IPS DF 6.9 (cell line): ENCODE results near the gene XAGE1B.
"Not testable (repeated sequence)": the region's sequence is repeated elsewhere in the genome, so short reads cannot be mapped to it uniquely, and the experiment has no call there.

Source experiments
- DNase-seq: peaks from one replicate; pipeline ENCODE4 v3.0.0-alpha.2; 2013; ENCODE audit warnings: low read depth, low spot score
- H3K27ac ChIP-seq: one replicate; pipeline ENCODE4 v1.5.1; 2013; ENCODE audit warnings: low read length, control low read depth
- H3K27me3 ChIP-seq: 2 replicates; pipeline ENCODE4 v1.6.1; 2013; ENCODE audit warnings: mild to moderate bottlenecking, low read length; ENCODE audit not compliant: control insufficient read depth, insufficient read depth
- H3K36me3 ChIP-seq: 2 replicates; pipeline ENCODE4 v1.6.1; 2013; ENCODE audit warnings: low read length; ENCODE audit not compliant: control insufficient read depth, insufficient read depth
- H3K4me1 ChIP-seq: 2 replicates; pipeline ENCODE4 v1.6.1; 2013; ENCODE audit warnings: low read length; ENCODE audit not compliant: control insufficient read depth, insufficient read depth
- H3K4me3 ChIP-seq: 2 replicates; pipeline ENCODE4 v1.5.1; 2013; ENCODE audit warnings: mild to moderate bottlenecking, low read length
- H3K9me3 ChIP-seq: 2 replicates; pipeline ENCODE4 v1.6.1; 2013; ENCODE audit warnings: low read length, inconsistent platforms; ENCODE audit not compliant: control insufficient read depth, insufficient read depth
- WGBS: extraction: QIAGEN DNeasy Blood & Tissue Kit; methylation state at CpG from one replicate; pipeline ENCODE4 v1.1.7; 2013; ENCODE audit warnings: mixed read lengths, missing lambda C conversion rate; ENCODE audit not compliant: insufficient read length, insufficient coverage; 5-methylcytosine and 5-hydroxymethylcytosine counted together

XAGE1B gene

DNA sequence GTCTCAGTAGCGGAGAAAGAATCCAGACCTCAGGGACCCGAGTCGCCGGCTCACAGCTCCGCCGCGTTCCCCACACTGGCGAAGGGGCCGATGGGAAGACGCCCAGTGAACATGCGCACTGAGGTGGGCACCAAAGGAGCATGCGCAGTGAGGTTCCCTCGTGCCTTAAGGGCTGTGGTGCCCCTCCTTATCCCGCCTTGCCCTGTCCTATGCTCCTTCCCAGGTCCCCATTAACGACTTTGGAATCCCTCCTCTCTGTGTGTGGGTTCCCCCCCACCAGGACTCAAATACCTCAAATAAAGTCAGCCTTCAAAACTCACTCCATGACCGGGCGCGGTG lies at the start of gene XAGE1B:
XAGE1B (minus strand) TSS at position 77 of the 339 bp plus-strand sequence. CDS start 1,536 bp downstream, outside the sequence.
- DNase-seq, H3K27ac ChIP-seq, H3K9me3 ChIP-seq, H3K4me1 ChIP-seq, H3K27me3 ChIP-seq, H3K36me3 ChIP-seq, H3K4me3 ChIP-seq: not testable (repeated sequence)
- WGBS: no CpG with 5 or more reads among the region's 18 CpGs

GRCh38 chrX:52563105-52563504 lies 46.2 kb upstream of the XAGE1B start:
- WGBS: no CpG with 5 or more reads among the region's 10 CpGs
- H3K27me3 ChIP-seq: no peaks in the 10 kb centered on the region
- no peaks in the 10 kb centered on the region for H3K4me1 ChIP-seq
- H3K36me3 ChIP-seq: no peaks in the 10 kb centered on the region
- H3K4me3 ChIP-seq: no peak overlapping the region
- no peak for DNase-seq
- no peaks in the 10 kb centered on the region for H3K9me3 ChIP-seq
- no peak overlapping the region for H3K27ac ChIP-seq

DNA sequence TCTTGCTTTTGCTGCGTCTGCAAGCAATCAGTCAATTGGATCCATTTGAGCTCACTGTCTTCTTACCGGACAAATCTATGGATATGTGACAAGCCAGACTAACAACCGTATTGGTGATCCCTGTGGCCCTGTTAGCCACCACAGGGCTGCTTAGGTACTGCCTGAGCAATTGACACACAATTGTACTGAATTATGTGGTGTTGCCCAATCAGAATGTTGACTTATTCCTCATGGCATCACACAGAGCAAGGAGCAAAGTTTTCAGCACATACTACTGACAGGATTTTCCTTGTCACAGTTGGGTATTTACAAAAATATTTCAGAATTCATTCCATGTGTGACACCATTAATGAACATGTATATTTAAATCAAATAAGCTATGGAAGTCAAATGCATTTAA lies 41.3 kb upstream of the XAGE1B start:
- DNase-seq: no peak
- Histone ChIP-seq H3K9me3 (no peaks in the 10 kb centered on the region), H3K36me3 (no peaks in the 10 kb centered on the region), H3K27ac (no peak overlapping the region), H3K27me3 (no peaks in the 10 kb centered on the region), H3K4me1 (no peaks in the 10 kb centered on the region), H3K4me3 (no peak overlapping the region)
- WGBS: no CpG with 5 or more reads among the region's 3 CpGs

DNA sequence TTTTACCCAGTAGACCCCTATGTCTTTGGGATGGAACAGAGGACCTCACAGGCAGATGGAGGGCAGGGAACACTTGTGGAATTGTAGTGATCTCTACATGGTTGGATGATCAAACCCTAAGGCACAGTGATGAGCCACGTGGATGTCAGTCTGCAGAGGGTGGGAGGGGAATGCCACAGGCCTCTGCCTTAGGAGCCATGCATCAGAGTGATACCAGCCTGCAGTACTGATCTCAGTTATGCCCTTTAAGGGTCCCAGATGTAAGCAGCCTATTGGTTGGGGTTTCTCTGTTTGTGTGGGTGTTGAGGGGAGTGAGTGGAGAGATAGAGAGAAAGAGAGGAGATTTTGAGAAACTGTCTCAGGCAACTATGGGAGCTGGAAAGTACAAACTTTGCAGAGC lies 39.9 kb upstream of the XAGE1B start:
- Histone ChIP-seq H3K9me3 (no peaks in the 10 kb centered on the region), H3K27me3 (no peaks in the 10 kb centered on the region), H3K36me3 (no peaks in the 10 kb centered on the region), H3K4me3 (no peak overlapping the region), H3K27ac (no peak overlapping the region), H3K4me1 (no peaks in the 10 kb centered on the region)
- no peak for DNase-seq
- WGBS: no CpG with 5 or more reads among the region's 1 CpG

GRCh38 chrX:52553995-52554642 lies 37.3 kb upstream of the XAGE1B start:
- Histone ChIP-seq H3K36me3 (no peaks in the 10 kb centered on the region), H3K4me1 (no peaks in the 10 kb centered on the region), H3K9me3 (no peaks in the 10 kb centered on the region), H3K27ac (no peak overlapping the region), H3K4me3 (no peak overlapping the region), H3K27me3 (no peaks in the 10 kb centered on the region)
- no peak for DNase-seq

- WGBS: no CpG with 5 or more reads among the region's 3 CpGs
- not testable (repeated sequence) for H3K4me3 ChIP-seq, H3K27me3 ChIP-seq, H3K27ac ChIP-seq, H3K36me3 ChIP-seq, DNase-seq, H3K4me1 ChIP-seq, H3K9me3 ChIP-seq
Observed at GRCh38 chrX:52548769-52549168, 31.9 kb upstream of the XAGE1B start.

DNA sequence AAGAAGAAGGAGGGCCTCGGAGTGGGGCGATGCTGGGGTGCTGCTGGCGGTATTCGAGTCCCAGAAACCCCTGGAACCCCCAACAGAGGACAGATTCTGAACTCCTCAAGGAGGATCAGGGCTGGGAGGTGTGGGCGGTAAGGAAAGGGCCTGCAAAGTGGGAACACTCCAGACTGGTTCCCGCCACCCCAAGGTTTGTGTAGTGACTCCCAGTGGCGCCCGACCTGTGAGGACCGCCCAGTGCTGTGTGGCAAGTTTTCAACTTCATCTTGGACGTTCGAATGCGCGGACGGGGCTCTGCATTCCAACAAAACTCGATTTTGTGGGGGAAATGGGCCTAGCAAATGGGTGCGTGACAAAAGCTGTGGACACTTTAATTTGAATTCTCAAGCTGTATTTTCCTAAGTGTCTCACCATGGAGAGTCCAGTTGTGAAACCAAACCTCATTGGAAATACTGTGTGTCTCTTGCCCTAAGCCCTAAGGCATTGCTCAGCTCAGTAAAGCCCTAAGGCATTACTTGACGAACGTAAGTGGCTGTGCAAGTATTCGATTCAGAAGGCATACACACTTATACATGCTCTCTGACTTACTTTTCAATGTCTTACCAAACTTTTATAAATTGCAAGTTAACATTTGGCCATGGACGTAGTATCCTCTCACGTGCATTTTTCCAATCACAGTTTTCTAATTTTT lies 27.4 kb upstream of the XAGE1B start:
- no peak overlapping the region for H3K27ac ChIP-seq
- no peak overlapping the region for H3K4me3 ChIP-seq
- no peaks in the 10 kb centered on the region for H3K36me3 ChIP-seq
- H3K9me3 ChIP-seq: no peaks in the 10 kb centered on the region
- H3K4me1 ChIP-seq: no peaks in the 10 kb centered on the region
- H3K27me3 ChIP-seq: no peaks in the 10 kb centered on the region
- no CpG with 5 or more reads among the region's 21 CpGs for WGBS
- DNase-seq: no peak

- no peak overlapping the region for H3K27ac ChIP-seq
- no peaks in the 10 kb centered on the region for H3K36me3 ChIP-seq
- H3K27me3 ChIP-seq: no peaks in the 10 kb centered on the region
- no peak for DNase-seq
- no peaks in the 10 kb centered on the region for H3K9me3 ChIP-seq
- no peak overlapping the region for H3K4me3 ChIP-seq
- no peaks in the 10 kb centered on the region for H3K4me1 ChIP-seq
- no CpG with 5 or more reads among the region's 6 CpGs for WGBS
Observed at GRCh38 chrX:52542311-52542710, 25.4 kb upstream of the XAGE1B start.

GRCh38 chrX:52541051-52541450 lies 24.2 kb upstream of the XAGE1B start:
- WGBS: no CpG with 5 or more reads among the region's 4 CpGs
- H3K27me3 ChIP-seq: not testable (repeated sequence)

DNA sequence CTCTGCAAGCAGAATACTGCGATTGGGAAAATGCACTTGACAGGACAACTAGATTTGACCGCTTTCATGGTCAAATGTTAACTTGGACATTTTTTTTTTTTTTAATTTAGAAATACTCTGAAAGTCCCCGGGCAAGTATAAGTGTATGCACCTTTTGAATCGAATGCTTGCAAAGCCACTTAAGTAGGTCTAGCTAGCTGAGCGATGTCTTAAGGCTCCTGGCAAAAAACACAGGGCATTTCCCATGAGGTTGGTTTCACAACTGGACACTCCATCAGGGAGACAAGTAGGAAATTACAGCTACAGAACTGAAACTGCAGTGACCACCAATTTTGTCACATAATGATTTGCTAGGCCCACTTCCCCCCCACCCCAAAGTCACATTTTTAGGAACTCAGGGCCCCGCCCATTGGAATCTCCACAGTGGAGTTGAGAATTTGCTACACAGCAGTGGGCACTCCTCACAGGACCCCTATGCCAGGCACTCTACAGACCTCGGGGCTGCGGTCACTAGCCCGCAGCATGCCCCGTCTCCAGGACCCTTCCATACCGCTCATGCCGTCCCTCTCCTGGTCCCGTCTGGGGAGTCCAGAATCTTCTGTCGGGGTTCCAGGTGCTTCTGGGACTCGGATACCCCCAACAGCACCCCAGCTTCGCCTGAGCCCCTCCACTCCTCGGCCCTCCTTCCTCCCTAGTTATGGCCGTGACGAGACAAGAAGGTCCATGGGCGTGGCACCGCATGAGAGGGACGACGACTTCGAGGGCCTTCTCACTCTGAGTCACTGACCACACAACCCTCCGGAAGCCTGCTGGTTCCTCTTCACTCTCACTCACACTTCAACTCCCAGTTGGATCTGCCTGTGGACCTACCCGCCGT lies 515 bp downstream of the XAGE1B start:
- H3K4me3 ChIP-seq, H3K36me3 ChIP-seq, H3K9me3 ChIP-seq, H3K27ac ChIP-seq, H3K27me3 ChIP-seq, H3K4me1 ChIP-seq, DNase-seq: not testable (repeated sequence)
- WGBS: no CpG with 5 or more reads among the region's 27 CpGs

More at GRCh38 chrX:52541051-52541450, 24.2 kb upstream of the XAGE1B start:
- H3K4me3 ChIP-seq, H3K27ac ChIP-seq, H3K4me1 ChIP-seq, H3K9me3 ChIP-seq, H3K36me3 ChIP-seq, DNase-seq: not testable (repeated sequence)
